Testis (tissue), 2 donors: ENCODE measurements around the gene MYORG.

ENCODE experiments used
- POLR2A ChIP-seq: fragments of 450-650 bp; IDR thresholded peaks from one replicate; pipeline ENCODE4 v1.6.1; 2017; ENCODE audit warnings: antibody characterized with exemption, mild to moderate bottlenecking, moderate library complexity
- TF ChIP-seq, protein P1 (sequence below), 3 experiments: fragments of 450-650 bp in 2 of 3; fragments of 200-600 bp in 1 of 3; sonication (generic) in 1 of 3; IDR thresholded peaks; one replicate each; pipeline ENCODE4 v1.5.1; 2016 to 2019; ENCODE audit warnings: antibody characterized with exemption in 3 of 3, mild to moderate bottlenecking in 2 of 3, moderate library complexity in 1 of 3

DNA sequence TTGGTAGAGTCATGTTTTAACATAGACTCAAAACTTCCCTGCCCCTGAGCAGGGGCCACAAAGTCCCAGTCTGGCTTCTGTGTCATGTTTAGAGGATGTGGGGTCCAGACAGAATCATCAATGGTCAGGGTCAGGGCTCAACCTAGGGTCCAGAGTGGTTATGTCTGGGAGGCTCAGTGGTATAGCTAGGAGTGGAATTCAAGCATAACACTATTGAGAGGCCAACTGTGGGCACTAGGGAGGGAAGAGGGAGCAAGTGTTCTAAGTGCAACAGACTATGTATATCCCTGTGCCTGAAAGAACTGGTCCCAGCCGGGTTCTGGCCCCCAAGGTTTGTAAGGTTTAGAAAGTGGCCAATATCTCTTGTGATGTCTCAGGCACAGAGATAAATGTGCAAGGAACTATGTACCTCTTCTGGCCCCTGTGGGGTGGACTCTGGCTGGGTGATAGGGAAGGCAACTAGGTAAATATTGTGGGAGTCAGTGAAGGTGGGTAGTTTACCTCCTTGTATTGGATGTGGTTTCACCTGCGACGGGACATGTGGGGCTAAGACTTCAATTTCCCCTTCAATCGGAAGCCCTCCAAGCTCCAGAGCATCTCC lies 14.0 kb downstream of the MYORG start:
- TF ChIP-seq, protein P1, sequence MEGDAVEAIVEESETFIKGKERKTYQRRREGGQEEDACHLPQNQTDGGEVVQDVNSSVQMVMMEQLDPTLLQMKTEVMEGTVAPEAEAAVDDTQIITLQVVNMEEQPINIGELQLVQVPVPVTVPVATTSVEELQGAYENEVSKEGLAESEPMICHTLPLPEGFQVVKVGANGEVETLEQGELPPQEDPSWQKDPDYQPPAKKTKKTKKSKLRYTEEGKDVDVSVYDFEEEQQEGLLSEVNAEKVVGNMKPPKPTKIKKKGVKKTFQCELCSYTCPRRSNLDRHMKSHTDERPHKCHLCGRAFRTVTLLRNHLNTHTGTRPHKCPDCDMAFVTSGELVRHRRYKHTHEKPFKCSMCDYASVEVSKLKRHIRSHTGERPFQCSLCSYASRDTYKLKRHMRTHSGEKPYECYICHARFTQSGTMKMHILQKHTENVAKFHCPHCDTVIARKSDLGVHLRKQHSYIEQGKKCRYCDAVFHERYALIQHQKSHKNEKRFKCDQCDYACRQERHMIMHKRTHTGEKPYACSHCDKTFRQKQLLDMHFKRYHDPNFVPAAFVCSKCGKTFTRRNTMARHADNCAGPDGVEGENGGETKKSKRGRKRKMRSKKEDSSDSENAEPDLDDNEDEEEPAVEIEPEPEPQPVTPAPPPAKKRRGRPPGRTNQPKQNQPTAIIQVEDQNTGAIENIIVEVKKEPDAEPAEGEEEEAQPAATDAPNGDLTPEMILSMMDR (IDR thresholded peaks at IDR 0.05): no peak
- no peak for TF ChIP-seq POLR2A
